Upper lobe of left lung (tissue), 6 donors: Measurements from ENCODE around the gene IDNK. TPM values are rescaled to one million over a fixed set of nuclear protein-coding genes. Genes with fewer than 3 reads are reported as not detected.
A peak's percentile ranks its signal among the peaks of the same experiment; 100 is the strongest.

ENCODE experiments used
- ATAC-seq, 2 donors: fragments of 200-7000 bp; cut with Tn5 transposase; one replicate each; pipeline ENCODE4 v1.9.1; 2022; ENCODE audit warnings: mild to moderate bottlenecking in 2 of 2, moderate library complexity in 2 of 2; ENCODE audit not compliant: low FRiP score in 2 of 2
- DNase-seq, 2 donors: peaks; one replicate each; pipeline ENCODE4 v3.0.0-alpha.2; 2019 to 2020
- H3K27ac ChIP-seq, 4 donors: fragments of 200-600 bp; sonication (generic); one replicate each; pipeline ENCODE4 v1.5.1; 2016 to 2019
- H3K27me3 ChIP-seq, 4 donors: fragments of 200-600 bp; sonication (generic); one replicate each; pipeline ENCODE4 v1.5.1; 2017 to 2019
- H3K36me3 ChIP-seq, 4 donors: fragments of 200-600 bp; sonication (generic); one replicate each; pipeline ENCODE4 v1.5.1; 2016 to 2019
- H3K4me1 ChIP-seq, 4 donors: fragments of 200-600 bp; sonication (generic); one replicate each; pipeline ENCODE4 v1.5.1; 2018 to 2019
- H3K4me3 ChIP-seq, 4 donors: fragments of 200-600 bp; sonication (generic); one replicate each; pipeline ENCODE4 v1.5.1; 2017 to 2019; ENCODE audit warnings: mild to moderate bottlenecking in 2 of 4, moderate library complexity in 1 of 4
- H3K9me3 ChIP-seq, 4 donors: fragments of 200-600 bp; sonication (generic); one replicate each; pipeline ENCODE4 v1.5.1; 2018 to 2019
- EP300 ChIP-seq, 4 donors: sonication (generic); formaldehyde crosslinking; IDR thresholded peaks; one replicate each; pipeline ENCODE4 v1.5.1; 2017; ENCODE audit warnings: antibody characterized with exemption in 4 of 4, control low read depth in 2 of 4
- POLR2A ChIP-seq, 4 donors: fragments of 450-650 bp; IDR thresholded peaks; one replicate each; pipeline ENCODE4 v1.5.1; 2016 to 2017; ENCODE audit warnings: antibody characterized with exemption in 4 of 4, mild to moderate bottlenecking in 2 of 4
- POLR2AphosphoS5 ChIP-seq, 2 donors: sonication (generic); formaldehyde crosslinking; IDR thresholded peaks; one replicate each; pipeline ENCODE4 v1.5.1; 2017; ENCODE audit warnings: antibody characterized with exemption in 2 of 2
- WGBS, 2 donors: methylation state at CpG; one replicate each; pipeline ENCODE4 v1.1.5; 2017 to 2018; 5-methylcytosine and 5-hydroxymethylcytosine counted together
- total RNA-seq, 6 donors: library from RNA; depleted of rRNA in 4 of 6; stranded (reverse); fragments of >200 nt in 4 of 6; gene quantifications; one replicate each; pipeline versions ENCODE4 v1.1.0 to v1.2.1, GENCODE V29; 2016 to 2021
- TF ChIP-seq, protein P1 (sequence below), 6 experiments: fragments of 450-650 bp in 4 of 6; fragments of 200-600 bp in 2 of 6; sonication (generic) in 2 of 6; IDR thresholded peaks; one replicate each; pipeline ENCODE4 v1.5.1; 2016 to 2019; ENCODE audit warnings: antibody characterized with exemption in 6 of 6
- donor health status: DM: no; HTN: no; CAD: no; lungs with moderate emphysema.
- donor health status: DM: no; HTN: yes; CAD: no; lungs with severe emphysema.

IDNK gene
- total RNA-seq, 6 donors from 2014 or later = 2.3 to 13.7 (median 5.1) TPM

DNA sequence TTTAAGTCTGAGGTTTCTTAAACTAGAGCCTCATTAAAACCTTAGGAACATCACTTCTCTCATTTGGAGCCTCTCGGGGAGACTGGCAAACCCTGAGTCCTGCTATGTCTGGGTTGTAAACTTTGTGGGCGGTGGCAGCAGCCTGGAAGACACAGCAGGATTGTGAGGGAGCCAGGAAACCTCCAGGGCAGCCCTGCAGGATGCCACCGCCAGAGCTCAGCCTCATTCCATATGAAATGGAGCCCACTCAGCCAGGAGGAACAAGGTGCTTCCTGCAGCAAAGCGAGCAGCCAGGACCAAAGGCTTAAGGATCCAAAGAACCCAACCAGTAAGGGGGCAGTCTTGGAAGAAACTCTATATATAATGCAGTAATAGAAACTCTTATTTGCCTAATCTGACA is 37.9 kb upstream of the IDNK start:
- Histone ChIP-seq H3K4me1 (no peaks in the 10 kb centered on the region), H3K27ac (no peak overlapping the region), H3K4me3 (no peak overlapping the region), H3K36me3 (peaks cover 0 to 6% (median 0%) of the 10 kb centered on the region in 4 donors), H3K9me3 (no peaks in the 10 kb centered on the region), H3K27me3 (no peaks in the 10 kb centered on the region)
- 82 to 89% methylated on average over 4 of the region's 4 CpGs for WGBS, 2 donors
- ATAC-seq (no peak), DNase-seq (no peak)
- TF ChIP-seq POLR2AphosphoS5 (IDR thresholded peaks at IDR 0.05) = no peak
- TF ChIP-seq, protein P1, sequence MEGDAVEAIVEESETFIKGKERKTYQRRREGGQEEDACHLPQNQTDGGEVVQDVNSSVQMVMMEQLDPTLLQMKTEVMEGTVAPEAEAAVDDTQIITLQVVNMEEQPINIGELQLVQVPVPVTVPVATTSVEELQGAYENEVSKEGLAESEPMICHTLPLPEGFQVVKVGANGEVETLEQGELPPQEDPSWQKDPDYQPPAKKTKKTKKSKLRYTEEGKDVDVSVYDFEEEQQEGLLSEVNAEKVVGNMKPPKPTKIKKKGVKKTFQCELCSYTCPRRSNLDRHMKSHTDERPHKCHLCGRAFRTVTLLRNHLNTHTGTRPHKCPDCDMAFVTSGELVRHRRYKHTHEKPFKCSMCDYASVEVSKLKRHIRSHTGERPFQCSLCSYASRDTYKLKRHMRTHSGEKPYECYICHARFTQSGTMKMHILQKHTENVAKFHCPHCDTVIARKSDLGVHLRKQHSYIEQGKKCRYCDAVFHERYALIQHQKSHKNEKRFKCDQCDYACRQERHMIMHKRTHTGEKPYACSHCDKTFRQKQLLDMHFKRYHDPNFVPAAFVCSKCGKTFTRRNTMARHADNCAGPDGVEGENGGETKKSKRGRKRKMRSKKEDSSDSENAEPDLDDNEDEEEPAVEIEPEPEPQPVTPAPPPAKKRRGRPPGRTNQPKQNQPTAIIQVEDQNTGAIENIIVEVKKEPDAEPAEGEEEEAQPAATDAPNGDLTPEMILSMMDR (IDR thresholded peaks at IDR 0.05) = no peak

GRCh38 chr9:83588256-83588655 is 34.7 kb upstream of the IDNK start:
- Histone ChIP-seq H3K27ac (no peak overlapping the region), H3K9me3 (no peaks in the 10 kb centered on the region), H3K36me3 (peaks cover 0 to 6% (median 0%) of the 10 kb centered on the region in 4 donors), H3K4me3 (no peak overlapping the region), H3K27me3 (no peaks in the 10 kb centered on the region), H3K4me1 (no peaks in the 10 kb centered on the region)
- TF ChIP-seq, protein P1 (IDR thresholded peaks at IDR 0.05) = no peak
- TF ChIP-seq POLR2AphosphoS5 (IDR thresholded peaks at IDR 0.05) (no peak), POLR2A (IDR thresholded peaks at IDR 0.05) (no peak), EP300 (IDR thresholded peaks at IDR 0.05) (no peak)
- ATAC-seq (no peak), DNase-seq (no peak)
- 63% methylated on average over 1 of the region's 1 CpG for WGBS, 2 donors

DNA sequence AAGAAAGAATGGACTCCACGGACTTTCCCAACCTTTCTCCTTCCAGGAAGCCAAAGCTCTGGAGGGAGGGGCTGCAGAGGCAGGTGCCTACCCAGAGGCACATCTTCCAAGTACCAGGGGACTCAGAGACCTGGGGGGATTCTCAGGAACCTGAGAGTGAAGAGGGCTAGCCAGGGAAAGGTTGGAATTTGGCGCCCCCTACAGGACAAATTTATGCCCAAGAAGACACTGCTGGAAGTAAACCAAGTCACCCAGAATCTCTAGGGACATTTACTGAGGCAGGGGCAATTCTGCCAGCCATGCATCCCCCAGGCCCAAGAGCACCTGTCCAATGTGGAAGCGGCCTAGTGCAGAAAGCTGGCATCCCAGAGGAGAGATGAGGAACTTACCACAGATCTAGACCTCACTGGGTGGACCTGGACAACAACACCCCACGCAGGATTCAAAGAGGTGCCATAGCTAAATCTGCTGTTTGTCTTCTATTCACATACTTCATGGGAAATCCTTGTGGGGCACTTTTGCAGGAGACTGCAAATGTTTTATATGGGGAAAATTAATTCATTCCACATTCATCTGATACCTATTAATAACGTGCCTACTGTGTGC is 25.9 kb upstream of the IDNK start:
- Histone ChIP-seq H3K27ac (no peak overlapping the region), H3K36me3 (no peaks in the 10 kb centered on the region), H3K4me1 (no peaks in the 10 kb centered on the region), H3K9me3 (no peaks in the 10 kb centered on the region), H3K4me3 (no peak overlapping the region), H3K27me3 (no peaks in the 10 kb centered on the region)
- DNase-seq (no peak), ATAC-seq (peak in 1 of 2 donors; percentile 47)
- 41 to 57% methylated on average over 4 to 5 of the region's 5 CpGs for WGBS, 2 donors
- TF ChIP-seq, protein P1 (IDR thresholded peaks at IDR 0.05) = peak in 5 of 6 experiments; percentile 36 to 58 (median 44)
- no peak for TF ChIP-seq EP300 (IDR thresholded peaks at IDR 0.05)

DNA sequence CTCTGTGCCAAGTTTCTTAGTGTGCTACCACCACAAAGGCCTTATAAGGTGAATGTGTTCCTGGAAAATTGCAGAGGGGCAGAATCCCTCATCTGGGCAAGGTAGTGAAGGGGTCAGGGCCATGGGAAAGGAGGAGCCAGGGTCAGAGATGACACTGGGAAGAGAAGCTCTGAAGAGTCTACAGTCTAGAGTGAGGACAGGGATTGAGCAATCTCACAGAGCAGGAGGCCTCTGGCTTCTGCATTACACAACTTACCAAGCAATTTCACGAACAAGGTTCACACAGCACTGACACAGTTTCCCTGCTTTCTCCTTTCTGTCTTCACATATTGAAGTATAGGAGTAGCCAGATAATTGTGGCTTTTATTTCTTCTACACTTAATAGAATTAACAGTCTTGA is 24.5 kb upstream of the IDNK start:
- DNase-seq = peak in 1 of 2 donors; percentile 34
- peak in 1 of 2 donors; percentile 75 for ATAC-seq
- Histone ChIP-seq H3K4me3 (no peak overlapping the region), H3K27ac (no peak overlapping the region), H3K36me3 (no peaks in the 10 kb centered on the region), H3K27me3 (no peaks in the 10 kb centered on the region), H3K9me3 (no peaks in the 10 kb centered on the region), H3K4me1 (no peaks in the 10 kb centered on the region)
- WGBS, 2 donors = 47 to 56% methylated on average over 1 of the region's 1 CpG
- TF ChIP-seq POLR2AphosphoS5 (IDR thresholded peaks at IDR 0.05) = no peak
- no peak for TF ChIP-seq POLR2A (IDR thresholded peaks at IDR 0.05)
- TF ChIP-seq, protein P1 (IDR thresholded peaks at IDR 0.05) = no peak
- no peak for TF ChIP-seq EP300 (IDR thresholded peaks at IDR 0.05)

GRCh38 chr9:83599071-83599470 is 23.9 kb upstream of the IDNK start:
- no peak for DNase-seq
- H3K4me3 ChIP-seq = no peak overlapping the region
- H3K9me3 ChIP-seq = no peaks in the 10 kb centered on the region
- no peaks in the 10 kb centered on the region for H3K36me3 ChIP-seq
- WGBS, 2 donors = 57 to 59% methylated on average over 4 of the region's 4 CpGs
- TF ChIP-seq, protein P1 (IDR thresholded peaks at IDR 0.05) = no peak
- TF ChIP-seq POLR2A (IDR thresholded peaks at IDR 0.05) (no peak), EP300 (IDR thresholded peaks at IDR 0.05) (no peak), POLR2AphosphoS5 (IDR thresholded peaks at IDR 0.05) (no peak)
- H3K27me3 ChIP-seq = no peaks in the 10 kb centered on the region
- no peaks in the 10 kb centered on the region for H3K4me1 ChIP-seq
- no peak overlapping the region for H3K27ac ChIP-seq
- ATAC-seq = no peak
